Measurements from ENCODE around the gene PLXNA2.

Gene PLXNA2

GRCh38 chr1:208219659-208220282 is 24.4 kb downstream of the PLXNA2 start:
- DNase-seq: no peak

GRCh38 chr1:208219098-208219658 is 25.0 kb downstream of the PLXNA2 start:
- no peak for DNase-seq

GRCh38 chr1:208218237-208219097 is 25.7 kb downstream of the PLXNA2 start:
- no peak for DNase-seq

GRCh38 chr1:208217781-208218180 is 26.4 kb downstream of the PLXNA2 start:
- DNase-seq: no peak

- no peak for DNase-seq
Measured at GRCh38 chr1:208216806-208217205, 27.4 kb downstream of the PLXNA2 start.

GRCh38 chr1:208216062-208216461 is 28.1 kb downstream of the PLXNA2 start:
- no peak for DNase-seq

- DNase-seq: no peak
Measured at GRCh38 chr1:208215393-208215792, 28.8 kb downstream of the PLXNA2 start.

GRCh38 chr1:208213786-208214185 is 30.4 kb downstream of the PLXNA2 start:
- DNase-seq: no peak

GRCh38 chr1:208212893-208213292 is 31.3 kb downstream of the PLXNA2 start:
- DNase-seq: no peak

- DNase-seq: no peak
Measured at GRCh38 chr1:208211921-208212843, 32.0 kb downstream of the PLXNA2 start.

GRCh38 chr1:208209896-208210589 is 34.1 kb downstream of the PLXNA2 start:
- DNase-seq: no peak

- no peak for DNase-seq
Measured at GRCh38 chr1:208209286-208209685, 34.9 kb downstream of the PLXNA2 start.

GRCh38 chr1:208208132-208208487 is 36.1 kb downstream of the PLXNA2 start:
- no peak for DNase-seq

- DNase-seq: no peak
Measured at GRCh38 chr1:208207388-208208131, 36.6 kb downstream of the PLXNA2 start.

- no peak for DNase-seq
Measured at GRCh38 chr1:208206092-208206698, 38.0 kb downstream of the PLXNA2 start.

- DNase-seq: no peak
Measured at GRCh38 chr1:208205216-208206013, 38.8 kb downstream of the PLXNA2 start.

GRCh38 chr1:208204779-208205178 is 39.4 kb downstream of the PLXNA2 start:
- DNase-seq: no peak

- DNase-seq: no peak
Measured at GRCh38 chr1:208203848-208204609, 40.2 kb downstream of the PLXNA2 start.

GRCh38 chr1:208203127-208203847 is 40.9 kb downstream of the PLXNA2 start:
- no peak for DNase-seq

Data from stimulated activated CD4-positive, alpha-beta T cell treated with anti-CD3 and anti-CD28 coated beads, Interleukin-12 subunit alpha, Interleukin-12 subunit beta, amount 100 ng/mL, for 4 hours (primary cell).